Panc1 (cell line): ENCODE measurements around the gene ZHX3.

ENCODE experiments used
- CTCF ChIP-seq: fragments of 450-650 bp; IDR thresholded peaks from 2 replicates; pipeline ENCODE4 v1.5.1; 2017; ENCODE audit warnings: mild to moderate bottlenecking
- SIN3A ChIP-seq: IDR thresholded peaks from 2 replicates; pipeline ENCODE4 v1.6.1; 2012; ENCODE audit warnings: low read depth, mild to moderate bottlenecking, low read length, moderate library complexity, borderline replicate concordance; ENCODE audit not compliant: insufficient read depth

GRCh38 chr20:41329435-41330342 lies 12.2 kb upstream of the ZHX3 start:
- no peak for TF ChIP-seq CTCF
- TF ChIP-seq SIN3A, result no peak
